GM19468 (cell line): Measurements from ENCODE around the gene MCU.

Experiments used
- ATAC-seq: cut with Tn5 transposase; IDR thresholded peaks from one replicate; pipeline ENCODE4 v1.9.1; 2021; ENCODE audit warnings: mild to moderate bottlenecking, moderate library complexity, moderate number of reproducible peaks; ENCODE audit not compliant: unreplicated experiment; ENCODE audit errors: extremely low read depth

Gene MCU

GRCh38 chr10:72828294-72828693, 136.4 kb downstream of the MCU start:
- no peak for ATAC-seq

- no peak for ATAC-seq
Observed at GRCh38 chr10:72830625-72831024, 138.7 kb downstream of the MCU start.

GRCh38 chr10:72831696-72832409, 139.9 kb downstream of the MCU start:
- ATAC-seq, result no peak

DNA sequence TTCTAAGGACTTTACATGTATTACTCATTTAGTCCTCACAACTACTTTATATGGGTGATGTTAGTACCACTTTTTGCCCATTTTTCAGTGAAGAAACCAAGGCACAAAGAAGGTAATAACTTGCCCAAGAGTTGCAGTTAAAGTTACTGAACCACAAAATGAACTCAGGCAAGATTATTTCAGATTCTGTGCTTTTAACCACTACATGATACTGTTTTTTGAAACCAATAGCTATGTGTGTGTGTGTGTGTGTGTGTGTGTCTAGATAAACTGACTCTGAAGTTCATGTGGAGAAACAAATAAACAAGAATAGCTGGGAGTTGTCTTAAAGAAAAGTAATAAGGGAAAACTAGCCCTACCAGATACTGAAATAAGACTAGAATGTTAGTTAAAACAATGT, 140.8 kb downstream of the MCU start:
- ATAC-seq, result no peak

DNA sequence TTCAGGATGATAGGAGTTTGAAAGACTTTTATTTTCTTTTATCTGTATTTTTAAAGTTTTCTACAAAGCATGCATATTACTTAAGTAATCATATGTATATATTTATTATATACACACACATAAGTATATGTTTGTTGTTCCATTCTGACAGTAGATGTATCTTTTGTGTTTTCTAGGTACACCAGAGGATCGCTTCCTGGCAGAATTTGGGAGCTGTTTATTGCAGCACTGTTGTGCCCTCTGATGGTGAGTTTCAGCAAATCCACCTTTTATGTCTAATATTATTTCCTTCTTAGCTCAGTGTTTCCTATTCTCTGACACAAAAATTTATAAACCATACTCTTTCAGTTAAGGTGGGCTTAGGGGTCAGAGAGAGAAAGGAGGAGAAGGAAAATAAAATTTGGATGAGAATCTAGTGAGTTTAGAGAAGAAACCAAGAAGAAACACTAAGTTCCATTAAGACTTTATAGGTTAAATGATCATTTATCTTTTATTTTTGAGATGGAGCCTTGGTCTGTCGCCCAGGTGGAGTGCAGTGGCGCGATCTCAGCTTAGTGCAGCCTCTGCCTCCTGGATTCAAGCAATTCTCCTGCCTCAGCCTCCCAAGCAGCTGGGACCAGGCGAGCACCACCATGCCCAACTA, 142.4 kb downstream of the MCU start:
- no peak for ATAC-seq

- ATAC-seq, result no peak
Observed at GRCh38 chr10:72840319-72840718, 148.4 kb downstream of the MCU start.

DNA sequence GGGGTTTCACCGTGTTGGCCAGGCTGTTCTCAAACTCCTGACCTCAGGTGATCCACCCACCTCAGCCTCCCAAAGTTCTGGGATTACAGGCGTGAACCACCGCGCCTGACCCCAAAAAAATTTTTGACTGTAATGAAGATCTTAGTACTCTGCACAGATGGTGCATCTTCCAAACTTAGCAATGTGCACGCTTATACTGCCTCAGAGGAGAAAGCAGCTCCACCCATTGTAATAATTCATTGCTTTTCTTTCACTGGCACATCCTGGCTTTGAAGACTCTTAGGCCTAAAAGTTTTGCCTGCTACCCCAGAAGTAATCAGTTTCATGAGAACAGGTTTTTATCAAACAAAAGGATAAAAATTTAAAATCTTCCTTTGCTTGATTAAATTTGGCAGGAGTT, 149.5 kb downstream of the MCU start:
- no peak for ATAC-seq

- ATAC-seq, result no peak
Observed at GRCh38 chr10:72842164-72842563, 150.2 kb downstream of the MCU start.

- no peak for ATAC-seq
Observed at GRCh38 chr10:72846238-72846637, 154.3 kb downstream of the MCU start.

DNA sequence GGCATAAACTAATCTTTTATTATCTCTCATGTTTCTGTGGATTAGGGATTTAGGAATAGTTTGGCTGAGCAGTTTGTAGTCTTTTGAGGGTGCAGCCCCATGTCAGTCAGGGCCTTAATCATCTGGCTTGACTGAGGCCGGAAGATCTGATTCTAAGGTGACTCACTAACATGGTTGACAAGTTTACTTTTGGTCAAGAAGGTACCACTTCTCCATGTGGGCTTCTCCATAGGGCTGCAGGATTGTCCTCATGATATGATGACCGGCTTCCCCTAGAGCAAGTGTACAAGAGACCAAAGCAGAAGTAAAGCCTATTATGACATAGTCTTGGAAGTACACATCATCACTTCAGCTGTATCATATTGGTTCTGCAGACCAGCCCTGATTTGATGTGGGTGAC, 155.7 kb downstream of the MCU start:
- no peak for ATAC-seq

GRCh38 chr10:72850861-72851260, 158.9 kb downstream of the MCU start:
- no peak for ATAC-seq

GRCh38 chr10:72851509-72851908, 159.6 kb downstream of the MCU start:
- no peak for ATAC-seq

GRCh38 chr10:72852508-72852907, 160.6 kb downstream of the MCU start:
- ATAC-seq, result no peak

GRCh38 chr10:72855129-72855528, 163.2 kb downstream of the MCU start:
- no peak for ATAC-seq

- ATAC-seq, result no peak
Observed at GRCh38 chr10:72855790-72856189, 163.8 kb downstream of the MCU start.

- no peak for ATAC-seq
Observed at GRCh38 chr10:72858067-72858466, 166.1 kb downstream of the MCU start.

- no peak for ATAC-seq
Observed at GRCh38 chr10:72862957-72863356, 171.0 kb downstream of the MCU start.

GRCh38 chr10:72875250-72876055, 183.5 kb downstream of the MCU start:
- ATAC-seq, result no peak

DNA sequence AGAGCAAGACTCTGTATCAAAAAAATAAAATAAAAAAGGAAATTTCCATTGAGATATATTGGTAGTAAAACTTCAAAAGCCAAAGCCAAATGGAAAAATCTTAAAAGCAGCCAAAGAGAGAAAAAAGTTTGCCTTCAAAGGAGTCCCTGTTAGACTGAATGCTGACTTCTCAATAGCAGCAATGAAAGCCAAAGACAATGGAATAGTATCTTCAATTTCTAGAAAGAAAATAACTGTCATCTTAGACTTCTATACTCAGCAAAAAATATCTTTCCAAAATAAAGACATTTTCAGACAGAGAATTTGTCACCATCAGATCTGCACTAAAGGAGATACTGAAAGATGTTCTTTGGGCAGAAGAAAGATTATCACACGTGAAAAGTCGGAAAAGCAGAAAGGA, 187.3 kb downstream of the MCU start:
- no peak for ATAC-seq

DNA sequence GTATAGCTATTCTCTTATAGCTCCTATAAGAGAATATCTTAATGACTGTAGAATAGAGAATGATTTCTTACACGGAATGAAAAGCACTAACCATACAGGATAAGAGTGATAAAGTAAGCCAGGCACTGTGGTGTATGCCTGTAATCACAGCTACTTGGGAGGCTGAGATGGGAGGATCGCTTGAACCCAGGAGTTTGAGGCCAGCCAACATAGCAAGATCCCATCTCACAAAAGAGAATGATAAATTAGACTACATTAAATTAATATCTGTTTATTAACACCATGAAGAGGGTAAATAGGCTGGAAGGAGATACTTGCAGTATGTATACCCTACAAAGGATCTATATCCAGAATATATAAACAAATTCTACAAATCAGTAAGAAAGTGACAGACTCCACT, 189.3 kb downstream of the MCU start:
- no peak for ATAC-seq

GRCh38 chr10:72883861-72884260, 191.9 kb downstream of the MCU start:
- ATAC-seq, result no peak
